Neural cell (in vitro differentiated cells): Measurements from ENCODE around the gene CAMK2D. TPM values are rescaled to one million over a fixed set of nuclear protein-coding genes. Genes with fewer than 3 reads are reported as not detected.

Source experiments
- H2AFZ ChIP-seq: fragments of 200-600, 300-800 bp; sonication (generic), shearing (Covaris generic); 2 replicates; pipeline ENCODE4 v1.6.0; 2014; ENCODE audit warnings: low read depth, mild to moderate bottlenecking, antibody characterized with exemption, low read length, moderate library complexity
- H3F3A ChIP-seq: fragments of 200-600 bp; shearing (Covaris generic); 2 replicates; pipeline ENCODE4 v1.6.1; 2016; ENCODE audit warnings: mild to moderate bottlenecking, moderate library complexity, mixed read lengths, antibody characterized with exemption, low read length; ENCODE audit not compliant: insufficient read depth, poor library complexity, severe bottlenecking
- H3K27ac ChIP-seq: fragments of 200-600, 300-800 bp; sonication (generic), shearing (Covaris generic); 2 replicates; pipeline ENCODE4 v1.5.1; 2014; ENCODE audit warnings: mild to moderate bottlenecking, low read length, moderate library complexity
- H3K27me3 ChIP-seq: fragments of 300-800, 200-600 bp; sonication (generic), shearing (Covaris generic); 2 replicates; pipeline ENCODE4 v1.6.0; 2014; ENCODE audit warnings: mild to moderate bottlenecking, low read depth, low read length, moderate library complexity; ENCODE audit not compliant: insufficient read depth
- H3K36me3 ChIP-seq: fragments of 300-800, 200-600 bp; sonication (generic), shearing (Covaris generic); 2 replicates; pipeline ENCODE4 v1.5.1; 2014; ENCODE audit warnings: mild to moderate bottlenecking, antibody characterized with exemption, low read length, moderate library complexity; ENCODE audit not compliant: insufficient read depth
- H3K4me2 ChIP-seq: fragments of 300-800, 200-600 bp; sonication (generic), shearing (Covaris generic); 2 replicates; pipeline ENCODE4 v1.6.0; 2014; ENCODE audit warnings: mild to moderate bottlenecking, low read length
- H3K4me3 ChIP-seq: fragments of 300-800, 200-600 bp; sonication (generic), shearing (Covaris generic); 2 replicates; pipeline ENCODE4 v1.5.1; 2014; ENCODE audit warnings: mild to moderate bottlenecking, low read length, moderate library complexity
- H3K79me2 ChIP-seq: fragments of 200-600 bp; shearing (Covaris generic); replicated peaks from 2 replicates; pipeline ENCODE4 v1.6.0; 2014; ENCODE audit warnings: mild to moderate bottlenecking, low read length, moderate library complexity; ENCODE audit not compliant: insufficient read depth
- H3K9ac ChIP-seq: fragments of 300-800, 200-600 bp; sonication (generic), shearing (Covaris generic); 2 replicates; pipeline ENCODE4 v1.6.1; 2016; ENCODE audit warnings: mild to moderate bottlenecking, low read length, mixed read lengths
- H3K9me2 ChIP-seq: fragments of 200-600 bp; shearing (Covaris generic); 2 replicates; pipeline ENCODE4 v1.6.1; 2016; ENCODE audit warnings: mild to moderate bottlenecking, low read length, mixed read lengths; ENCODE audit not compliant: insufficient read depth
- H3K9me3 ChIP-seq: fragments of 200-600, 300-800 bp; sonication (generic), shearing (Covaris generic); 2 replicates; pipeline ENCODE4 v1.6.1; 2016; ENCODE audit warnings: mild to moderate bottlenecking, mixed run types, low read length, moderate library complexity, mixed read lengths
- H4K20me1 ChIP-seq: fragments of 200-600 bp; shearing (Covaris generic); 2 replicates; pipeline ENCODE4 v1.6.1; 2016; ENCODE audit warnings: mild to moderate bottlenecking, mixed run types; ENCODE audit not compliant: insufficient read depth
- CTCF ChIP-seq: fragments of 450-650 bp; IDR thresholded peaks from 2 replicates; pipeline ENCODE4 v1.5.1; 2014; ENCODE audit warnings: antibody characterized with exemption, mild to moderate bottlenecking, moderate library complexity; ENCODE audit not compliant: poor library complexity, severe bottlenecking
- EP300 ChIP-seq: fragments of 450-650 bp; conservative IDR thresholded peaks from 2 replicates; pipeline ENCODE4 v1.6.1; 2014; ENCODE audit warnings: antibody characterized with exemption, mild to moderate bottlenecking, moderate library complexity; ENCODE audit not compliant: poor library complexity, severe bottlenecking
- EZH2 ChIP-seq: fragments of 200-600, 300-800 bp; shearing (Covaris generic), sonication (generic); IDR thresholded peaks from 2 replicates; pipeline ENCODE4 v1.6.1; 2014; ENCODE audit warnings: antibody characterized with exemption, low read length, borderline replicate concordance, mild to moderate bottlenecking; ENCODE audit not compliant: insufficient read depth, poor library complexity, severe bottlenecking
- MXI1 ChIP-seq: fragments of 450-650 bp; conservative IDR thresholded peaks from 2 replicates; pipeline ENCODE4 v1.6.1; 2014; ENCODE audit warnings: antibody characterized with exemption, mild to moderate bottlenecking; ENCODE audit not compliant: poor library complexity, severe bottlenecking
- POLR2AphosphoS5 ChIP-seq: IDR thresholded peaks from 2 replicates; pipeline ENCODE4 v1.6.1; 2012
- RAD21 ChIP-seq: fragments of 450-650 bp; conservative IDR thresholded peaks from 2 replicates; pipeline ENCODE4 v1.6.1; 2014; ENCODE audit warnings: antibody characterized with exemption, mild to moderate bottlenecking, moderate library complexity
- SMC3 ChIP-seq: fragments of 450-650 bp; conservative IDR thresholded peaks from 2 replicates; pipeline ENCODE4 v1.6.1; 2014; ENCODE audit warnings: antibody characterized with exemption, mild to moderate bottlenecking, moderate library complexity; ENCODE audit not compliant: poor library complexity
- TAF1 ChIP-seq: IDR thresholded peaks from 2 replicates; pipeline ENCODE4 v1.6.1; 2012; ENCODE audit warnings: low read depth
- polyA plus RNA-seq: library from polyadenylated mRNA; depleted of rRNA; stranded (reverse); fragments of >200 nt; gene quantifications from 2 replicates; pipeline ENCODE4 v1.2.3, GENCODE V29; 2014
- TF ChIP-seq, protein P1 (sequence below): IDR thresholded peaks from 2 replicates; pipeline ENCODE4 v1.6.1; 2012; ENCODE audit warnings: borderline replicate concordance

Gene CAMK2D
- polyA plus RNA-seq, 1 donor from 2014 or later: 27.1 TPM

- Histone ChIP-seq H3K9ac (no peak overlapping the region), H3K27me3 (no peaks in the 10 kb centered on the region), H3F3A (no peaks in the 10 kb centered on the region), H3K79me2 (no peaks in the 10 kb centered on the region), H3K27ac (no peak overlapping the region), H3K4me3 (no peak overlapping the region), H3K9me2 (no peaks in the 10 kb centered on the region), H3K4me2 (no peak overlapping the region), H2AFZ (no peak overlapping the region), H3K9me3 (no peaks in the 10 kb centered on the region), H4K20me1 (no peaks in the 10 kb centered on the region), H3K36me3 (no peaks in the 10 kb centered on the region)
- TF ChIP-seq, protein P1, sequence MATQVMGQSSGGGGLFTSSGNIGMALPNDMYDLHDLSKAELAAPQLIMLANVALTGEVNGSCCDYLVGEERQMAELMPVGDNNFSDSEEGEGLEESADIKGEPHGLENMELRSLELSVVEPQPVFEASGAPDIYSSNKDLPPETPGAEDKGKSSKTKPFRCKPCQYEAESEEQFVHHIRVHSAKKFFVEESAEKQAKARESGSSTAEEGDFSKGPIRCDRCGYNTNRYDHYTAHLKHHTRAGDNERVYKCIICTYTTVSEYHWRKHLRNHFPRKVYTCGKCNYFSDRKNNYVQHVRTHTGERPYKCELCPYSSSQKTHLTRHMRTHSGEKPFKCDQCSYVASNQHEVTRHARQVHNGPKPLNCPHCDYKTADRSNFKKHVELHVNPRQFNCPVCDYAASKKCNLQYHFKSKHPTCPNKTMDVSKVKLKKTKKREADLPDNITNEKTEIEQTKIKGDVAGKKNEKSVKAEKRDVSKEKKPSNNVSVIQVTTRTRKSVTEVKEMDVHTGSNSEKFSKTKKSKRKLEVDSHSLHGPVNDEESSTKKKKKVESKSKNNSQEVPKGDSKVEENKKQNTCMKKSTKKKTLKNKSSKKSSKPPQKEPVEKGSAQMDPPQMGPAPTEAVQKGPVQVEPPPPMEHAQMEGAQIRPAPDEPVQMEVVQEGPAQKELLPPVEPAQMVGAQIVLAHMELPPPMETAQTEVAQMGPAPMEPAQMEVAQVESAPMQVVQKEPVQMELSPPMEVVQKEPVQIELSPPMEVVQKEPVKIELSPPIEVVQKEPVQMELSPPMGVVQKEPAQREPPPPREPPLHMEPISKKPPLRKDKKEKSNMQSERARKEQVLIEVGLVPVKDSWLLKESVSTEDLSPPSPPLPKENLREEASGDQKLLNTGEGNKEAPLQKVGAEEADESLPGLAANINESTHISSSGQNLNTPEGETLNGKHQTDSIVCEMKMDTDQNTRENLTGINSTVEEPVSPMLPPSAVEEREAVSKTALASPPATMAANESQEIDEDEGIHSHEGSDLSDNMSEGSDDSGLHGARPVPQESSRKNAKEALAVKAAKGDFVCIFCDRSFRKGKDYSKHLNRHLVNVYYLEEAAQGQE: no peak
- TF ChIP-seq TAF1 (no peak), CTCF (no peak), POLR2AphosphoS5 (no peak), EP300 (no peak), MXI1 (no peak), RAD21 (no peak), EZH2 (no peak), SMC3 (no peak)
These were observed 88.1 kb downstream of the CAMK2D start for GRCh38 chr4:113673450-113673849.

DNA sequence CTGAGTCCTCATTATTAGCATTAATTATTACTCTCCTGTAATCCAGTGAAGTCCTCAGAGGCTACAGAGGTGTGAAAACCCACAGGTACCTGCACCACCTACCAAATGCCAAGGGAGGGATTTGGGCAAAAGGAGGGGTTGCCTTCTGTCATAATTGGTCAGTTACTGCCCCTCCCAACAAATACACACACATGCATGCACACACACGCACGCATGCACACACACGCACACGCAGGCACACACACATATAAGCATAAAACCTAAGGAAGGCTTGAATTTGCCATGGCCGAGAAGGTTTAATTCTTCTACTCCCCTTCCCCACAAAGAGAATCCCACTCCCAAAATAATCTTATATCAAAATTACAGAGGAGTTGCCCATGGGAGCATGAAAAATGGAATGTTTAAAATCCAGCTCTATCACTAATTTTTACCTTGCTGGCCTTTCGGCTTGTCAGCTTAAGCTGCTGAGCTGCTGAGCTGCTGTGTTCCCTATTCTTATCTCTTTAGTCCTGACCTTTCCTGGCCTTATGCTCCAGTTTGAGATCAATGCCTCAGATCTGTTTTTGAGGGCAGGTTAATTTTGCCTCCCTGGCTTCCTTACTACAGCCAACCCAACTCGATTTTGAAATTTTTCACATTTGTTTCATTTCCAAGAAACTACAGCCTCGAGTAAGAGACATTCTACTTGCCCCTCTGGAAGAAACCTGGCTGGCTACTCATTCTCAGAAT, 95.0 kb downstream of the CAMK2D start:
- Histone ChIP-seq H3K9me3 (no peaks in the 10 kb centered on the region), H3K36me3 (no peaks in the 10 kb centered on the region), H3F3A (no peaks in the 10 kb centered on the region), H3K27ac (no peak overlapping the region), H3K4me3 (no peak overlapping the region), H3K79me2 (no peaks in the 10 kb centered on the region), H3K9me2 (no peaks in the 10 kb centered on the region), H3K9ac (no peak overlapping the region), H2AFZ (no peak overlapping the region), H3K27me3 (no peaks in the 10 kb centered on the region), H4K20me1 (no peaks in the 10 kb centered on the region), H3K4me2 (no peak overlapping the region)
- TF ChIP-seq MXI1: no peak
- TF ChIP-seq, protein P1: no peak
- TF ChIP-seq SMC3: no peak
- no peak for TF ChIP-seq TAF1
- TF ChIP-seq EZH2: no peak
- no peak for TF ChIP-seq POLR2AphosphoS5
